ENCODE data around the gene NNT. TPM values are rescaled to one million over a fixed set of nuclear protein-coding genes. Genes with fewer than 3 reads are reported as not detected.

The NNT gene
- total and polyA plus RNA-seq, 2 of the 8 experiments (the other 6 are each of a cell fraction or from before 2014, with no cell fraction given), result 11.0 to 22.2 TPM

- TF ChIP-seq SAP30 (IDR thresholded peaks at IDR 0.05; ENCODE audit: insufficient read depth, insufficient replicate concordance, low read length) (no peak), MAFK (IDR thresholded peaks at IDR 0.05; ENCODE audit: low read depth, low read length) (no peak), NRF1 (IDR thresholded peaks at IDR 0.05; ENCODE audit: low read depth, low read length) (no peak), SIX5 (IDR thresholded peaks at IDR 0.05; ENCODE audit: low read depth, low read length) (no peak)
Observed at GRCh38 chr5:43648499-43649124, 45.6 kb downstream of the NNT start (continued).
